Dendritic cell treated with granulocyte-macrophage colony-stimulating factor and Interleukin-4, amounts not matched to agents 40 ng/mL and 50 ng/mL, for 4 days (primary cell): ENCODE data around the gene ANKRA2.

Experiments
- H3K27ac Mint-ChIP-seq: one replicate; pipeline ENCODE4 v1.8.0; 2022; ENCODE audit warnings: mild to moderate bottlenecking, mixed read lengths
- H3K27me3 Mint-ChIP-seq: one replicate; pipeline ENCODE4 v1.8.0; 2022; ENCODE audit warnings: mild to moderate bottlenecking, mixed read lengths
- H3K36me3 Mint-ChIP-seq: one replicate; pipeline ENCODE4 v1.8.0; 2022; ENCODE audit warnings: low read depth, mixed read lengths
- H3K4me1 Mint-ChIP-seq: one replicate; pipeline ENCODE4 v1.8.0; 2022; ENCODE audit warnings: low read depth, mixed read lengths
- H3K4me3 Mint-ChIP-seq: one replicate; pipeline ENCODE4 v1.8.0; 2022; ENCODE audit warnings: mild to moderate bottlenecking, moderate library complexity, mixed read lengths
- H3K9me3 Mint-ChIP-seq: one replicate; pipeline ENCODE4 v1.8.0; 2022; ENCODE audit warnings: mixed read lengths
- intact Hi-C: fragments of 100-400 bp; cut with micrococcal nuclease; formaldehyde crosslinking; loops from one replicate; pipeline ENCODE4 v1.15.0; 2022

Gene ANKRA2

DNA sequence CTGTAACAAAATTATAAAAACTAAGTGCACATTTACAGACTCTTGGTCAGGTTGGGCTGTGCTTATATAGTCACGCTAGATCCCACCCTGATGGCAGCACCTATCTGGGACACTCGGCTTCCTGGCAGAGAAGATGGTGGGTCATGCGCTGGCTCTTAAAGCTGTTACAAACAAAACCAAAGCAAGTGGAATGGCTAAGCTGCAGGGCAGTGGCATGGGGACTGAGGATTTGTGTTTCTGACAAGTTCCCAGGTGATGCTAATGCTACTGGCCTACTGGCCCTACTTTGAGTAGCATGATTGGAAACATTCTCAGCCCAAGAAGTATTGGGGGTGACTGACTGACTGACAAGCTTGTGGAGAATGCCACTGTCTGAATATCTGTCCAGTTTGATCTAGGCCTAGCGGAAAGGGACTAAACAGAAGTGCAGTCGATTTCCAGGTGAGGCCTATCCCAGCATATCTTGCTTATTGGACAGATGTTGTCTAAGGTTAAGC is 58.9 kb downstream of the ANKRA2 start:
- H3K9me3 Mint-ChIP-seq = no peaks in the 10 kb centered on the region
- intact Hi-C loops = no loop called here
- peaks cover 55% of the 10 kb centered on the region for H3K36me3 Mint-ChIP-seq
- no peak overlapping the region for H3K4me3 Mint-ChIP-seq
- H3K27ac Mint-ChIP-seq = no peak overlapping the region
- H3K27me3 Mint-ChIP-seq = no peaks in the 10 kb centered on the region
- peaks cover 2% of the 10 kb centered on the region for H3K4me1 Mint-ChIP-seq
